ENCODE data around the gene MKRN2.
"Not testable (repeated sequence)": the region's sequence is repeated elsewhere in the genome, so short reads cannot be mapped to it uniquely, and the experiment has no call there.

Gene MKRN2

DNA sequence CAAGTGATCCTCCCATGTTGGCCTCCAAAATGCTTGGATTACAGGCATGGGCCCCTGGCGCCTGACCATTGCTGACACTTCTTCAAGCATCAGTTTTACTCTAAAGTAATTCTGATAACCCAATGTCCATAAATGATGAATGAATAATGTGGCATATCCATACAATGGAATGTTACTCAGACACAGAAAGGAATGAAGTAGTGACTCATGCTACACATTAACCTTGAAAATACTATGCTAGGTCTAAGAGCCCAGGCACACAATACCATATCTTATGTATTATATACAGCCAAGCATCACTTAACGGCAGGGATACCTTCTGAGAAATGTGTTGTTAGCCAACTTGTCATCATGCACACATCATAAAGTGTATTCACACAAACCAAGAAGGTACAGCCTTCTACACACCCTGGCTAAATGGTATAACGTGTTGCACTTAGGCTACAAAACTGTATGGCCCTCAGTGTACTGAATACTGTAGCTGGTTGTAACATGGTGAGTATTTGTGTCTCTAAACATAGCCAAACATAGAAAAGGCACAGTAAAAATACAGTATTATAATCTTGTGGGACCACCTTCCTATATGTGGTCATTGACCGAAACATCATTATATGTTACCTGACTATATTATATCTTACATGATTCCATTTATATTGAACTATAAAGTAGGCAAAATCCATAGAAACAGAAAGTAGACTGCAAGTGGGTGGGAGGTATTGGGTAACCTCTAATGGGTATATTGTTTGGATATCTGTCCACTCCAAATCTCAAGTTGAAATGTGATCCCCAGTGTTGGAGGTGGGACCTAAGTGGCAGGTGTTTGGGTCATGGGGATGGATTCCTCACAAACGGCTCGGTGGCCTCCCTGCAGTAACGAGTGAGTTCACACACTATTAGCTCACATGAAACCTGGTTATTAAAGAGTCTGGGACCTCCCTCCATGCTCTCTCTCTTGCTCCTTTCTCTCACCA, 31.4 kb downstream of the MKRN2 start:
- DNase-seq, result peak; percentile 63

DNA sequence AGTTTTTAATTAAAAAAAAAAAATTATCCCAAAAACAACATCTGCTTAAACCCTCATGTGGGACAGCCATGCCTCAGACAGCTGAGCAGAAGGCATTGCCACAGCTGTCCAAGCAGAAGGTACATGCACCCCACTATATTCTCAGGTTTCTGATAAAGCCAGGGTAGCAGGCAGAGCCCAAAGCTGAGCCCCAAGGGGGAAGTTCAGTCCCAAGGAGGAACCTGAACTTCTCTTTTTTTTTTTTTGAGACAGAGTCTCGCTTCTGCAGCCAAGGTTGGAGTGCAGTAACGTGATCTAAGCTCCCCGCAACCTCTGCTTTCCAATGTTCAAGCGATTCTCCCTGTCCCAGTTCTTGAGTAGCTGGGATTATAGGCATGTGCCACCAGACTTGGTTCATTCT, 33.2 kb downstream of the MKRN2 start:
- DNase-seq, result no peak

DNA sequence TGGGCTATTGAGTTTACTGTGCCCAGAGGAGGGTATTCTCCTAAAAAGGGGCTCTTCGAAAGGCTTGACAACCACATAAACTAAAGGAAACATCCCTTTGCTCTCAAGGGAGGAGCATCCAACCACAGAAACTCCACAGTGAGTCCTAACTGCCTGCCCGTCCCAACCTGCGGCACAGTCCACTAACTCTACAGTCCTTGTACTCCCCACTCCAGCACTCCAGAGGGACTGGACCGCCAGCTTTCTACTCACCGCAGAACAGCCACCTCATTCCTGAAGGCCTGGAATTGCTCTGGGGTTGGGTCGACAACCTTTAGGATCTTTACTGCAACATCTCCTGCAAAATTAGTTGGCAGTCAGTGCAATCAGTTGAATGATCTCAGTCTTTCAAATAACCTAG, 34.6 kb downstream of the MKRN2 start:
- DNase-seq, result no peak

DNA sequence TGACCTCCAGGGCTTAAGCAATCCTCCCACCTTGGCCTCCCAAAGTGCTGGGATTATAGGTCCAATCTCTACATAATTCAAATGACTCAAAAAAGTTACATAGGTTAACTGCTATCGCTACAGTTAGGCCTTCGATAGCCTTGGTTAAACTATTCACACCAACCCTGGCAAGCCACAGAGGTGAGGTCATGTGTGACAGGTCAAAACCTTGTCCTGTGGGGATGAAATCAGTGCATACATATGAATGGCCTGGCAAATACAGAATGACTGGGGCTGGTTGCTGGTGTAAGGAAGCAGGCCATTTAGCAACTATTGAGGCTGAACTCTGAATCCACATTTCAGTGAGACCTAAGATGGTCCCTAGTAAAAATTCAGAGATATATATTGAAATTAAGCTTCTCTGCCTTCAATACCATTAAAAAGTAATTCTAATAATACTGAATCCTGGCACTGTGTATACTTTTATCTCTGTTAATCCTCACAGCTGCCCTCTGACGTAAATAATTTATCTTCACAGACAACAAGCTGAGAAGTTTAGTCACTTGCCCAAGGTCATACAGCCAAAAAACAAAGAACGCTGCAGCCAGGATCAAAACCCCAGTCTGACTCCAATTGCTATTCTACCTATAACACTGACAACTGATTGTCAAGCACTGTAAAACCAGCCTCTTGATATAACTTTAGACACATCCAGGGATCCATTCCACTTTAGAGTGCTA, 35.3 kb downstream of the MKRN2 start:
- DNase-seq, result no peak

DNA sequence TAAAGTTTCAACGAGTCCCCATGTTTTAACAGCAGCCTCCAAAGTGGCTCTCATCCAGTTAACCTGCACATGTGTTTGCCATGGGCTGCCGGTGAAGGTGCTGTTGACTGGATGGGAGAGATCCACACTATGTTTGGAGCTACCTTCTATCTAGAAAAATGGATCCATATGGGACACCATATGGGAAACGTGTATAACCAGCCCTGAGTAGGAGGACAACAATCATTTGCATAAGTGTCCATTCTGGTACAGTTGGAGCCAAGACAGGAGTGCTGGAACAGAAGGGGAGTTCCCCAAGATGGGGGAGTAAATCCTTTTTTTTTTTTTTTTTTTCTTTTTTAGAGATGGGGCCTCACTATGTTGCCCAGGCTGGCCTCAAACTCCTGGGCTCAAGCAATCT, 36.6 kb downstream of the MKRN2 start:
- DNase-seq, result no peak

DNA sequence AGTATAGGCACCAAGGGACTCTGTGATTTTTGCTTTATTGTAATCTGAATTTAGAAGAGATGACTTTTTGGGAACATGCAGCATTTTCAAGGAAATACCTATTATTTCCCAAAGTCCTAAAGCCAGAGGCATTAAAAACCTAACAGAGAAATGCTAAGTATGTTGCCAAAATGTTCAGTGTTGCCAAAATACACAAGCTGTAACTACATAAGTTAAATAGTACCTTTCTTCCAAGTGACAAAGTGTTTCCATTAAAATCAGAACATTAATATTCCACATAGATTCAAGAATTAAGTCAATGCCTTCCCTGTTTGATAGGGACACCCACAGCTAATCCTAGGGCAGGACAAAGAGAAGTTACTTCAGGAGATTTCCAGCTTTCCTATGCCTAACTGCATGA, 42.0 kb downstream of the MKRN2 start:
- DNase-seq, result no peak

DNA sequence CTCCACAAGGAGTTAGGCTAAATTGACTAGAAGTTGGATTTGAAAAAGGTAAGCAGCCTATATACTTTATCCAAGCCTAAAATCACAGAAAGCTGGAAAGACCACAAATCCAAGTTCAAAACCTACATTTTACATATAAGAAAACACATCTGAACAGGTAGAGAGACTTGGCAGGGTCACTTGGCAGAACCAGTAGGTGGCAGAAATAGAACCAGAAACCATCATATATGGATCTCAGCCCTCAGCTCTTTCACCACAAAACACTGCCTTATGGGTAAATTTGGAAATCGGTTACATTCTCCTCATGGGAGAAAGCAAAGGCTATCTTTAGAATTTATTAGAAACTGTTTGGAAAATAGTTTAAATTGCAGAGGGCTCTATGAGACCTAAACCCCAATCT, 44.2 kb downstream of the MKRN2 start:
- no peak for DNase-seq

DNA sequence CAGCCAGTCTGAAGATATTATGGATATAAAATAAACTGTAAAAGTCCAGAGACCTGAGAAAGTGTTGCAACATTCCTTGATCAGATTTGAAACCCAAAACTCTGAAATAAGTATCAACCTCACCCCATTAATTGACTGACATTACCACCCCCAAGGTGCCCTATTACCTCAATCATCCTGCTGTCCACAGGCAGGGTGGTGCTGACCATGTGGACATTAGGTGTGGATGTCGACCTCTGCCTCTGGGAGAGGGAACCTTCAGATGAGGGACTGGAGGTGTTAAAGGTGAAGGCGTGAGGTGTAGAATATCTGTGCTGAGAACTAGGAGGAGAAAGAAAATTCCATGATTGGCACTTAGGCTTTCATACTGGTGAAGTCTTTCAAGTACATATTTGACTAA, 47.1 kb downstream of the MKRN2 start:
- DNase-seq, result no peak

DNA sequence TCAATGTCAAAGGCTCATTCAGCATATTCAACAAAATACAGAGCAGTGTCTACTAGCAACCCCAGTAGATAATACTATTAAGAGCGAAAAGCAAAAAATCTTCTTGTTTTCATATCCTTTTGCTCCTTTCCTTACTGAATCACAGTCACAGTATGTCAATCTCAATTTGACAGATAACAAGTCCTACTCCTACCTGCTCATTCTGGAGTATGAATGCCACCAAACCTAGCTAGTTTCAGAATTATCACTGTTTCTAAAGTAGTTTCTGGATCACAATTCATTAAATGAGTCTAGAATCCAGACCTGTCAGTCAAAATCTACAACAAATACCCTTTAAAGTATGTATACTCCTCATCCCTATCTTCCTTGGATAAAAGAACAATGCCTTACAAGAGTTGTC, 51.5 kb downstream of the MKRN2 start:
- DNase-seq, result no peak

DNA sequence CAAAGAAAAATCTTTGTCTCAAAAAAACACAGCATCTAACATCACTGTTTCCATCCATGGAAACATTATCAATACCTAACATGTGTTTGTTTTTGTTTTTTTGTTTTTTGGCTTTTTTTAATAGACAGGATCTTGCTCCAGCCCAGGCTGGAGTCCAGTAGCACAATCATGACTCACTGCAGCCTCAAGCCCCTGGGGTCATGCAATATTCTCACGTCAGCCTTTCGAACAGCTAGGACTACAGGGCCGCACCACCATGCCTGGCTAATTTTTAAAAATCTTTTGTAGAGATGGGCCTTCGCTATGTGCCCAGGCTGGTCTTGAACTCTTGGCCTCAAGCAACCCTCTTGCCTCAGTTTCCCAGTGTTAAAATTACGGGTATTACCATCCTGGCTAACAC, 54.2 kb downstream of the MKRN2 start:
- DNase-seq, result no peak

DNA sequence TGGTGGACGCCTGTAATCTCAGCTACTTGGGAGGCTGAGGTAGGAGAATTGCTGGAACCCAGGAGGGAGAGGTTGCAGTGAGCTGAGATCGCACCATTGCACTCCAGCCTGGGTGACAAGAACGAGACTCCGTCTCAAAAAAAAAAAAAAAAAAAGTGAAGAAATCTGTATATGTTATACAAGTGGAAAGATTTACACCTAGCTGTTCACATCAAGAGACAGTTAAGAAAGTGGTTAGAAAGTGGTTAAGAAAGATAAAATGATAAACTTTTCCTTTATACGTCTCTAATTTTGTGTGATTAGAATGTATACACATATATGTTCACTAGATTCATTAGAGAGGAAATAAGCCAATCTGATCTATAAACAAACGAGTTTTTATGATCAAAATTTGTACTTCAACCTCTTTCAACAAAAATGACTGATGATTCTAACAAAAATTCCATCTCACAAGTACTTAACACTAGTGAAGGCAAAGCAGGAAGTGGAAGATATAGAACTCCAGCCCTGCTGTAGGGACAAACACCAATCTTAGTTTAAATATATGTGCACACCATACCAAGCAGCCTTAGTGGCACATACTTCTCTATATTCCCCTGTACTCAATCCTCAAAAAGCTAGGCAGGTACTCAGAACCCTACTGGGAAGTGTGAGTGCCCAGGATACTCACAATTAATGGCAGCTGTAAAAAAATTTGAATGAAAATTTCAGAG, 55.8 kb downstream of the MKRN2 start:
- no peak for DNase-seq

DNA sequence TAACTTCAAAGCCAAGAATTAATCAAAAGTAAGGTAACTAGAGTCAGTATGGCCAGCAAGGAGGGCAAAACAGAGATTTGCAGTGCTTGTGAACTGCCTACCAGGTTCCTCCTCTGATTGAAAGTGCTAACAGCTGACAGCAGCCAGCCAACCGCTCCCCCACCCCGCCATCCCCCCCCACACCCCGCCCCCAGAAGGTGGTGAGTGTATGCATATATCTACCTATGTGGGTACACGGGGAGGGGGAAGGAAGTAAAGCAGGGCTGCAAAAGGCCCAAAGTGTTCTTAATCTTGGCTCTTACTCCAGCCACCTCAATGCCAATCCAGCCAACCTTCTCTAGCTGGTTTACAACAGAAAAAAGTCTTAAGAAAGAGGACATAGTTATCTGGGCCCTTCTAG, 56.4 kb downstream of the MKRN2 start:
- no peak for DNase-seq

DNA sequence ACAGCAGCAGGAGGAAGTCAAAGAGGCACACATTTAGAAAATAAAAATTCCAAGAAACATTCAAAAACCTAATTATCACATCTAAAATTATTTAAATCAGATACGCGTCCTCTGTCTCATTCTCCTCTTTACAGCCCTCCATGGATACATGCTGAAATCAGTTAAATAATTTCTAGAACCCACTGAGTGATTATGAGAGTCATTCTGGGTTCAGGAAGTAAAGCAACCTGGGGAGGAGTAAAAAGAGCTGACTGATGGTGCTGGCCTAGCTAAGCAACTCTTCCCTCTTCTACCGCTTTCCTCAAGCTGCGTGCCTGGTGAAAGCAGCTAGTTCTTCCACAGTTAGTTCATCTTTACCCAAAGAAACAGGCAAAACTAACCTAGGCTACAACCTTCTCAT, 58.4 kb downstream of the MKRN2 start:
- DNase-seq, result no peak

DNA sequence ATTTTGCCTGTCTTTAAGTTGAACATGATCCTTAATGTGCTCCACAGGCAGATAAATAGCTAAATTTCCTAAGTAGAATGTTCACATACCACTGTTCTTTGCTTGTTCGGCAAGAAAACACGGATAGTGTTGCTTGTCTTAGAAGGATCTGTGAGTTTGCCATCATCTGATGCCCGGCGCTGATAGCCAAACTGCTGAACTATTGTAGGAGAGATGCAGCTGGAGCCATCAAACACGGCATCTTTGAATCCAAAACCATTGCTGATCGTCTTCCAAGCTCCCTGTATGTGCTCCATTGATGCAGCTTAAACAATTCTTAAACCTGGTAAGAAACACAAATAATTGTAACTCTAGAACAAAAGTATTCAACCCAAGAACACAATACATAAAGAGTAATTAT, 61.5 kb downstream of the MKRN2 start:
- no peak for DNase-seq

DNA sequence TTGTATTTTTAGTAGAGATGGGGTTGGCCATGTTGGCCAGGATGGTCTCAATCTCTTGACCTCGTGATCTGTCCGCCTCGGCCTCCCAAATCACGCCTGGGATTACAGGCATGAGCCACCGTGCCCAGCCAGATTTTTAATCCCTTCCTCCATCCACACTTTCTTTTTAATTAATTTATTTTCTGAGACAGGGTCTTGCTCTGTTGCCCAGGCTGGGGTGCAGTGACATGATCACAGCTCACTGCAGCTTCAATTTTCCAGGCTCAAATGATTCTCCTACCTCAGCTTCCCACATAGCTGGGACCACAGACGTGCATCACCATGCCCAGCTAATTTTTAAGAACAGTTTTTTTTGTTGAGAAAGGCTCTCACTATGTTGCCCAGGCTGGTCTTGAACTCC, 63.4 kb downstream of the MKRN2 start:
- no peak for DNase-seq

DNA sequence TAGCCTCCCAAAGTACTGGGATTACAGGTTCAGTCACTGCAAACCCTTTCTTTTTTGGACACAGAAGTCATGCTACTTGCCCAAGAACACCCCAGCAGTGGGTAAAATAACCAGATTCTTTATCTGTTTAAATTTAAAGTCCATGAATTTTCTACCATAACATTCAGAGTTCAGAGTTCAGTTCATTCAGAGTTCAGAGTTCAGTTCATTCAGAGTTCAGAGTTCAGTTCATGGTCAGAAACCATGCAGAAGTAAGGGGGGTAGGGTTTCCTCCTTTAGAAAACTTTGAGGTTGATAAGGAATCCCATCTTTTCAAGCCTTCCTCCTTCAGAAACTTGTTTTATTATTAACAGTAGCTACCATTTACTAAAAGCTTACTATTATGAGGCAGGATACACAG, 63.8 kb downstream of the MKRN2 start:
- no peak for DNase-seq

DNA sequence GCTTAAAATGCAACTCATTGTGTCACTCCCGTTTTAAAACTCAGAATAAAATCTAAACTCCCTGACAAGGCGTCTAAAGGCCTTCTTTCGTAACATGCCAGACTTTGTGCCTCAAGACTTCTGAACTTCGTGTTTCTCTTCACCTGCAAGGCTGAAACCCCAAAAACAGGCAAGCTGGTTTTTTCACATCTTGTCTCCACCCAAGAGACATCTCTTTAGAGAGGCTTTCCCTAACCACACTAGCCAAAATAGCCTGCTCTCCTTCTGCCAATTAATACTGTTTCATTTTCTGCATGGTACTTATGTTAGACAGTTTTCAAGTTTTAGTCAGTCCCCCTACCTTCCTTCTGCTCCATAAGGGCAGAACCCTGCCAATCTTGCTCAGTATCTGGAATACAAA, 65.4 kb downstream of the MKRN2 start:
- no peak for DNase-seq

DNA sequence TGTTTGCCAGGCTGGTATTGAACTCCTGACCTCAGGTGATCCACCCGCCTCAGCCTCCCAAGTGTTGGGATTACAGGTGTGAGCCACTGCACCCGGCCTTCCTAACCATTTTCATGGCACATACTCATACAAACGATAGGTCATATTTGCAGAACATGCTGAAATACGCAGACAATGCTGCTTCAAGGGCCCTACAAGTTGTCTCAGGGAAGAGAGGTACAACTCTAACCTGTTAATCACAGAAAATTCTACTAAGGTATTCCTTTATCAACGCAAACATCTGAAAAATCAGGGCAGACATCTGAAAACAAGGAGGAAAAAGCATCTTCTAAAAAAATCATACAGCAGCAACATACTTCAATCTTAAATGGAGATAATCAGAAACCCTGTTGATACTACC, 67.2 kb downstream of the MKRN2 start:
- DNase-seq, result no peak

DNA sequence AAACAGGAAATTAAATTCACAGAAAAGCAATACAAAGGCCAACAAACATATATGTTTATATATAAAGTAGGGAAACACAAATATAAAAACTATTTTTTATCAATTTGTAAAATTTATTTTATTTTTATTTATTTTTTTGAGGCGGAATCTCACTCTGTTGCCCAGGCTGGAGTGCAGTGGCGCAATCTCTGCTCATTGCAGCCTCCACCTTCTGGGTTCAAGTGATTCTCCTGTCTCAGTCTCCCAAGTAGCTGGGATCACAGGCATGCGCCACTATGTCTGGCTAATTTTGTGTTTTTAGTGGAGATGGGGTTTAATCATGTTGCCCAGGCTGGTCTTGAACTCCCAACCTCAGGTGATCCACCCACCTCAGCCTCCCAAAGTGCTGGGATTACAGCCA, 68.1 kb downstream of the MKRN2 start:
- DNase-seq, result not testable (repeated sequence)

DNA sequence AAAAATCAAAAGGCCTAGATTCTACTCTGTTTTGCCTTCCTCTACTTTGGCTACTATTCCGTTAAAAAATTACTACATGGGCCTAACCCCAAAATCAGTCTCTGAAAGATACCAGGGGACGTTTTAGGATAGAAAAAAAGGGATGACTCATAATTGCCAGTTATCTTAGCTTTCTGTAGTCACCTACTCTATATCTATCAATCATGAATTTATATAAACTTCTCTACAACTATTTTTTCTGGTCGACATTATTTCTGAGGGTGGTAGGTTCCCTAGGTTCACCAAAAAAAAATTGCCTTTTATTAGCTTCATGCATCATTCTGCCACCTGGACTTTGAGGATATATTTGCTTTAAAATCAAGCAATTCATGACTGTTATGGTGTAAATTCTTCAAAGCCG, 70.5 kb downstream of the MKRN2 start:
- DNase-seq, result no peak

DNA sequence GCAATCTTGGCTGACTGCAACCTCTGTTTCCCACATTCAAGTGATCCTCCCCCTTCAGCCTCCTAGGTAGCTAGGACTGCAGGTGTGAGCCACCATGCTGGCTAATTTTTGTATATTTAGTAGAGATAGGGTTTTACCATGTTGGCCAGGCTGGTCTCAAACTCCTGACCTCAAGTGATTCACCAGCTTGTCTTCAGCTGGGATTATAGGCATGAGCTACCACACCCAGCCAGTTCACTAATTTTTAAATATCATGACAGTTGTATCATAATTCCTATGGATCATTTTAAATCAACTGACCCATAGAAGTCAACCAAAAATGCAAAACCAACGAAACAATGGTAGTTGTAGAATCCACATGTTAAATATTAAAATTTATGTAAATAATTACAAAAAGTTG, 71.9 kb downstream of the MKRN2 start:
- no peak for DNase-seq

DNA sequence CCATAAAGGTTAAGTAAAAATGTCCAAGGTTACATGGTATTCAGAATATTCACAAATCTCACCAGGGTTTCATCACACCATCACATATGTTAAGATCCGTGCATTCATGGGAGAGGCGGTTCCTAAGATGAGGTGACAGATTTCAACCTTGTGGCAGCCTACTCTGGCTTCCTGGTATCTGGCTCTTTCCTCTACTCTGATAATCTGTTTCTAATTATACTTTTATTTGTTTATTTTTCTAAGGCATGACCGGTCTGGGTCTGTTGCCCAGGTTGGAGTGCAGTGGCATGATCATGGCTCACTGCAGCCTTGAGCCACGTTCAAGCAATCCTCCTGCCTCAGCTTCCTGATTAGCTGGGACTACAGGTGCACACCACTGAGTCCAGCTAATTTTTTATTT, 72.7 kb downstream of the MKRN2 start:
- DNase-seq, result peak; percentile 61

DNA sequence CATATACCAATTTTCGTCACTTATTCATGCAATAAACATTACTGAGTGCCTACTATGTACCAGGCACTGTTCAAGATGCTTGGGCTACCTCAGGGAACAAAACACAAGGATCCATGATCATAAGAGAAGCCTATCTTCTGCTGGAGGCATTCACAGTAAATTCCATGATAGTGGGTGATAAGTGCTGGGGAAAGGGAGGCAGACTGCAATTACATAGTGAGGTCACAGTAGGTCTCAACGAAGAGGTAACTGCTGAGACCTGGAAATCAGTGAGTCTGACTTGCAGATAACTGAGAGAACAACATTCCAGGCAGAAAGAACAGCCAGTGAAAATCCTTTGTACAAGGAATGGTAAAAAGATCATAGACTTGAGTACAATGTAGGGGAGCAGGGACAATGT, 73.4 kb downstream of the MKRN2 start:
- no peak for DNase-seq
